Activated naive CD8-positive, alpha-beta T cell treated with anti-CD3 and anti-CD28 coated beads, Interleukin-2, amount 10 ng/mL, durations not matched to agents 7 days and 5 days (primary cell): ENCODE measurements around the gene DOHH. TPM values are rescaled to one million over a fixed set of nuclear protein-coding genes. Genes with fewer than 3 reads are reported as not detected.
"Not testable (repeated sequence)": the region's sequence is repeated elsewhere in the genome, so short reads cannot be mapped to it uniquely, and the experiment has no call there.

Experiments used
- ATAC-seq: fragments of 150-1000 bp; cut with Tn5 transposase; one replicate; pipeline ENCODE4 v1.10.0; 2021; ENCODE audit warnings: low read depth, moderate library complexity
- POLR2A ChIA-PET: fragments of 350-600 bp; sonication (Branson Sonifier 250); formaldehyde crosslinking; loops from one replicate; lab custom pipeline; 2021; ENCODE audit warnings: antibody characterized with exemption; lab: Charles Lee
- DNase-seq: peaks from one replicate; pipeline ENCODE4 v3.0.0; 2021
- H3K27ac Mint-ChIP-seq: one replicate; pipeline ENCODE4 v1.8.0; 2022; ENCODE audit warnings: mild to moderate bottlenecking, mixed read lengths
- H3K27me3 Mint-ChIP-seq: one replicate; pipeline ENCODE4 v1.8.0; 2022; ENCODE audit warnings: mild to moderate bottlenecking, moderate library complexity, mixed read lengths
- H3K36me3 Mint-ChIP-seq: one replicate; pipeline ENCODE4 v1.8.0; 2021; ENCODE audit warnings: mild to moderate bottlenecking, mixed read lengths
- H3K4me1 Mint-ChIP-seq: one replicate; pipeline ENCODE4 v1.8.0; 2021; ENCODE audit warnings: mixed read lengths
- H3K4me3 Mint-ChIP-seq: one replicate; pipeline ENCODE4 v1.8.0; 2022; ENCODE audit warnings: mild to moderate bottlenecking, moderate library complexity, mixed read lengths
- H3K9me3 Mint-ChIP-seq: one replicate; pipeline ENCODE4 v1.8.0; 2021; ENCODE audit warnings: mixed read lengths
- total RNA-seq, 2 experiments: library from RNA; stranded (reverse); gene quantifications; one replicate each; pipeline ENCODE4 v1.2.3, GENCODE V29; 2021

The DOHH gene
- total RNA-seq, 2 experiments from 2014 or later = 9.9 to 12.1 TPM

GRCh38 chr19:3509566-3509989 lies 9.1 kb upstream of the DOHH start:
- Mint-ChIP-seq H3K4me1 (peaks cover 22% of the 10 kb centered on the region), H3K27ac (no peak overlapping the region), H3K36me3 (peaks cover 14% of the 10 kb centered on the region), H3K27me3 (no peaks in the 10 kb centered on the region), H3K4me3 (peak overlapping the region; percentile 4), H3K9me3 (no peaks in the 10 kb centered on the region)
- no peak for DNase-seq
- POLR2A ChIA-PET = no interaction called here
- no peak for ATAC-seq

GRCh38 chr19:3508771-3509535 lies 8.5 kb upstream of the DOHH start:
- peaks cover 14% of the 10 kb centered on the region for H3K36me3 Mint-ChIP-seq
- H3K4me1 Mint-ChIP-seq = peaks cover 22% of the 10 kb centered on the region
- H3K9me3 Mint-ChIP-seq = no peaks in the 10 kb centered on the region
- H3K27me3 Mint-ChIP-seq = no peaks in the 10 kb centered on the region
- DNase-seq (no peak), ATAC-seq (no peak)
- peak overlapping the region; percentile 4 for H3K4me3 Mint-ChIP-seq
- H3K27ac Mint-ChIP-seq = peak overlapping the region; percentile 6
- POLR2A ChIA-PET = no interaction called here

- Mint-ChIP-seq H3K4me1 (peaks cover 22% of the 10 kb centered on the region), H3K4me3 (peak overlapping the region; percentile 32), H3K36me3 (peaks cover 14% of the 10 kb centered on the region)
- H3K27me3 Mint-ChIP-seq, ATAC-seq, DNase-seq, POLR2A ChIA-PET, H3K27ac Mint-ChIP-seq, H3K9me3 Mint-ChIP-seq: not testable (repeated sequence)
Observed at GRCh38 chr19:3508121-3508661, 7.7 kb upstream of the DOHH start.

GRCh38 chr19:3507371-3508120 lies 7.1 kb upstream of the DOHH start:
- peaks cover 14% of the 10 kb centered on the region for H3K36me3 Mint-ChIP-seq
- no peaks in the 10 kb centered on the region for H3K27me3 Mint-ChIP-seq
- no peaks in the 10 kb centered on the region for H3K9me3 Mint-ChIP-seq
- peak overlapping the region; percentile 94 for H3K4me3 Mint-ChIP-seq
- DNase-seq = no peak
- ATAC-seq = no peak
- POLR2A ChIA-PET = interaction anchor here (1.4 kb wide), 1 partner anchor 8 kb away, joined by 5 read pairs; no protein-coding TSS in a partner anchor
- H3K4me1 Mint-ChIP-seq = peaks cover 22% of the 10 kb centered on the region
- peak overlapping the region; percentile 88 for H3K27ac Mint-ChIP-seq

GRCh38 chr19:3506384-3507340 lies 6.2 kb upstream of the DOHH start:
- peaks cover 22% of the 10 kb centered on the region for H3K4me1 Mint-ChIP-seq
- ATAC-seq = peak; percentile 1
- H3K36me3 Mint-ChIP-seq = peaks cover 14% of the 10 kb centered on the region

GRCh38 chr19:3505598-3506383 lies 5.3 kb upstream of the DOHH start, which contains the start of gene FZR1:
Gene FZR1, plus strand, starts transcription at chr19:3506311. Its CDS starts 16,679 bp downstream, at chr19:3522990.
- ATAC-seq = peak; percentile 93
- peak; percentile 99 for DNase-seq
- Mint-ChIP-seq H3K4me3 (peak within 1 kb of the TSS; percentile 94), H3K9me3 (no peaks in the 10 kb centered on the region), H3K27me3 (no peaks in the 10 kb centered on the region), H3K4me1 (peaks cover 25% of the 10 kb centered on the region), H3K27ac (peak within 1 kb of the TSS; percentile 89), H3K36me3 (peaks cover 14% of the 10 kb centered on the region)
- POLR2A ChIA-PET = interaction anchor here (0.6 to 1.4 kb wide), 5 partner anchors 10 to 1454 kb away, joined by 3 to 5 read pairs (median 4); no protein-coding TSS in a partner anchor

More at GRCh38 chr19:3506384-3507340, 6.2 kb upstream of the DOHH start:
- no peaks in the 10 kb centered on the region for H3K9me3 Mint-ChIP-seq
- H3K4me3 Mint-ChIP-seq = peak overlapping the region; percentile 94
- POLR2A ChIA-PET = interaction anchor here (1.4 kb wide), 1 partner anchor 9 kb away, joined by 5 read pairs; no protein-coding TSS in a partner anchor
- peak overlapping the region; percentile 88 for H3K27ac Mint-ChIP-seq
- DNase-seq = peak; percentile 53
- no peaks in the 10 kb centered on the region for H3K27me3 Mint-ChIP-seq

GRCh38 chr19:3504735-3505134 lies 4.3 kb upstream of the DOHH start:
- peak overlapping the region; percentile 85 for H3K4me3 Mint-ChIP-seq
- no peaks in the 10 kb centered on the region for H3K27me3 Mint-ChIP-seq
- H3K4me1 Mint-ChIP-seq = peaks cover 29% of the 10 kb centered on the region
- H3K27ac Mint-ChIP-seq = peak overlapping the region; percentile 47
- POLR2A ChIA-PET = interaction anchor here (0.6 to 0.7 kb wide), 3 partner anchors 12 to 50 kb away, joined by 3 to 4 read pairs (median 4); no protein-coding TSS in a partner anchor
- DNase-seq (no peak), ATAC-seq (no peak)
- H3K36me3 Mint-ChIP-seq = peaks cover 11% of the 10 kb centered on the region
- no peaks in the 10 kb centered on the region for H3K9me3 Mint-ChIP-seq

- H3K27me3 Mint-ChIP-seq = no peaks in the 10 kb centered on the region
- no peak overlapping the region for H3K27ac Mint-ChIP-seq
- H3K4me3 Mint-ChIP-seq = no peak overlapping the region
- DNase-seq (no peak), ATAC-seq (no peak)
- no peaks in the 10 kb centered on the region for H3K9me3 Mint-ChIP-seq
- POLR2A ChIA-PET = interaction anchor here (1.4 kb wide), 1 partner anchor 24 kb away, joined by 3 read pairs; no protein-coding TSS in a partner anchor
- peaks cover 7% of the 10 kb centered on the region for H3K36me3 Mint-ChIP-seq
- H3K4me1 Mint-ChIP-seq = peaks cover 26% of the 10 kb centered on the region
Observed at GRCh38 chr19:3503036-3503572, 2.6 kb upstream of the DOHH start.

GRCh38 chr19:3501780-3502179 lies 1.3 kb upstream of the DOHH start:
- H3K9me3 Mint-ChIP-seq = no peaks in the 10 kb centered on the region
- POLR2A ChIA-PET = interaction anchor here (0.7 kb wide), 1 partner anchor 170 kb away, joined by 4 read pairs; no protein-coding TSS in a partner anchor
- H3K4me3 Mint-ChIP-seq = no peak overlapping the region
- no peak for ATAC-seq
- peaks cover 7% of the 10 kb centered on the region for H3K36me3 Mint-ChIP-seq
- peaks cover 19% of the 10 kb centered on the region for H3K4me1 Mint-ChIP-seq
- no peaks in the 10 kb centered on the region for H3K27me3 Mint-ChIP-seq
- DNase-seq = no peak
- H3K27ac Mint-ChIP-seq = no peak overlapping the region

- H3K9me3 Mint-ChIP-seq = no peaks in the 10 kb centered on the region
- H3K4me1 Mint-ChIP-seq = peaks cover 18% of the 10 kb centered on the region
- peak overlapping the region; percentile 93 for H3K4me3 Mint-ChIP-seq
- POLR2A ChIA-PET = interaction anchor here (0.6 to 1.6 kb wide), 2 partner anchors 20 to 224 kb away, joined by 3 to 4 read pairs; partner anchors contain the start of gene SMIM24
- no peak for DNase-seq
- H3K27ac Mint-ChIP-seq = peak overlapping the region; percentile 98
- ATAC-seq = no peak
- peaks cover 10% of the 10 kb centered on the region for H3K36me3 Mint-ChIP-seq
- no peaks in the 10 kb centered on the region for H3K27me3 Mint-ChIP-seq
Observed at GRCh38 chr19:3499738-3500428, 591 bp downstream of the DOHH start.
